Spleen (tissue), 11 donors: ENCODE measurements around the gene TMEM208. TPM values are rescaled to one million over a fixed set of nuclear protein-coding genes. Genes with fewer than 3 reads are reported as not detected.
A peak's percentile ranks its signal among the peaks of the same experiment; 100 is the strongest.

Source experiments
- DNase-seq: peaks from one replicate; pipeline ENCODE4 v3.0.0-alpha.2; 2020
- H3K27ac ChIP-seq, 8 donors: fragments of 200-600 bp; sonication (generic) in 7 of 8; 1 replicate in 4 of 8; 2 replicates in 4 of 8; pipeline versions ENCODE4 v1.5.0 to v1.8.0; 2016 to 2021; ENCODE audit warnings: inconsistent platforms in 4 of 8, mild to moderate bottlenecking in 4 of 8, moderate library complexity in 1 of 8
- H3K27me3 ChIP-seq, 7 donors: fragments of 200-600 bp; sonication (generic) in 6 of 7; replicated peaks in 1 of 7; 1 replicate in 4 of 7; 2 replicates in 3 of 7; pipeline versions ENCODE4 v1.5.0 to v1.8.0; 2016 to 2021; ENCODE audit warnings: inconsistent platforms in 3 of 7, mild to moderate bottlenecking in 1 of 7
- H3K36me3 ChIP-seq, 6 donors: fragments of 200-600 bp; sonication (generic) in 5 of 6; 1 replicate in 4 of 6; 2 replicates in 2 of 6; pipeline versions ENCODE4 v1.5.0 to v1.8.0; 2016 to 2021; ENCODE audit warnings: inconsistent platforms in 2 of 6
- H3K4me1 ChIP-seq, 6 donors: fragments of 200-600 bp; sonication (generic) in 5 of 6; 1 replicate in 3 of 6; 2 replicates in 3 of 6; pipeline versions ENCODE4 v1.5.0 to v1.8.0; 2016 to 2021; ENCODE audit warnings: inconsistent platforms in 3 of 6
- H3K4me3 ChIP-seq, 8 donors: fragments of 200-600 bp; sonication (generic) in 7 of 8; 1 replicate in 4 of 8; 2 replicates in 4 of 8; pipeline versions ENCODE4 v1.5.0 to v1.8.0; 2016 to 2021; ENCODE audit warnings: inconsistent platforms in 4 of 8, mild to moderate bottlenecking in 4 of 8, moderate library complexity in 2 of 8
- H3K9me3 ChIP-seq, 8 donors: fragments of 200-600 bp; sonication (generic) in 7 of 8; 1 replicate in 4 of 8; 2 replicates in 4 of 8; pipeline versions ENCODE4 v1.5.0 to v1.8.0; 2016 to 2021; ENCODE audit warnings: inconsistent platforms in 4 of 8
- POLR2A ChIP-seq, 3 donors: fragments of 450-650 bp; IDR thresholded peaks; one replicate each; pipeline ENCODE4 v1.5.1; 2017; ENCODE audit warnings: antibody characterized with exemption in 3 of 3, mild to moderate bottlenecking in 1 of 3
- POLR2AphosphoS5 ChIP-seq, 3 donors: sonication (generic); formaldehyde crosslinking; IDR thresholded peaks; one replicate each; pipeline ENCODE4 v1.5.1; 2017; ENCODE audit warnings: antibody characterized with exemption in 3 of 3
- WGBS, 5 donors: extraction: QIAGEN DNeasy Blood & Tissue Kit in 3 of 5; methylation state at CpG; one replicate each; pipeline versions ENCODE4 v1.1.5 to v1.1.7; 2013 to 2018; 5-methylcytosine and 5-hydroxymethylcytosine counted together
- intact Hi-C: fragments of 100-400 bp; cut with DNase I; formaldehyde crosslinking; loops from one replicate; pipeline ENCODE4 v1.15.0; 2023; ENCODE audit warnings: low total_unique reads
- polyA plus RNA-seq, 3 donors: library from polyadenylated mRNA; stranded (reverse); fragments of 200-250 nt; gene quantifications; one replicate each; pipeline ENCODE4 v1.2.1, GENCODE V29; 2013
- total RNA-seq, 7 donors: library from RNA; depleted of rRNA in 3 of 7; stranded (reverse); fragments of >200 nt in 3 of 7; fragmentation: NEBNext Ultra II Directional in 4 of 7; extraction: Animal tissue kit (Norgen Biotek cat#: 25700) in 4 of 7; gene quantifications; one replicate each; pipeline versions ENCODE4 v1.1.0 to v1.2.1, GENCODE V29; 2016 to 2021
- TF ChIP-seq, protein P1 (sequence below), 11 experiments: fragments of 200-600 bp in 7 of 11; fragments of 450-650 bp in 4 of 11; sonication (generic) in 4 of 11; IDR thresholded peaks in 8 of 11; conservative IDR thresholded peaks in 3 of 11; 1 replicate in 7 of 11; 2 replicates in 4 of 11; pipeline versions ENCODE4 v1.4.0 to v1.8.0; 2016 to 2021; ENCODE audit warnings: antibody characterized with exemption in 11 of 11, inconsistent platforms in 4 of 11, mild to moderate bottlenecking in 1 of 11
- donor health status: healthy with polysubstance abuse.
- donor health status: DM: no; HTN: no; CAD: no; lungs with moderate emphysema.
- donor health status: DM: no; HTN: no; CAD: no.
- donor health status: Bipolar disorder and iron deficiency.
- donor health status: healthy.
- donor health status: DM: no; HTN: no; CAD: no.
- donor health status: DM: yes; HTN: yes; CAD: no.

Gene TMEM208
- total and polyA plus RNA-seq, 10 donors = 28.1 to 68.7 (median 35.8) TPM

DNA sequence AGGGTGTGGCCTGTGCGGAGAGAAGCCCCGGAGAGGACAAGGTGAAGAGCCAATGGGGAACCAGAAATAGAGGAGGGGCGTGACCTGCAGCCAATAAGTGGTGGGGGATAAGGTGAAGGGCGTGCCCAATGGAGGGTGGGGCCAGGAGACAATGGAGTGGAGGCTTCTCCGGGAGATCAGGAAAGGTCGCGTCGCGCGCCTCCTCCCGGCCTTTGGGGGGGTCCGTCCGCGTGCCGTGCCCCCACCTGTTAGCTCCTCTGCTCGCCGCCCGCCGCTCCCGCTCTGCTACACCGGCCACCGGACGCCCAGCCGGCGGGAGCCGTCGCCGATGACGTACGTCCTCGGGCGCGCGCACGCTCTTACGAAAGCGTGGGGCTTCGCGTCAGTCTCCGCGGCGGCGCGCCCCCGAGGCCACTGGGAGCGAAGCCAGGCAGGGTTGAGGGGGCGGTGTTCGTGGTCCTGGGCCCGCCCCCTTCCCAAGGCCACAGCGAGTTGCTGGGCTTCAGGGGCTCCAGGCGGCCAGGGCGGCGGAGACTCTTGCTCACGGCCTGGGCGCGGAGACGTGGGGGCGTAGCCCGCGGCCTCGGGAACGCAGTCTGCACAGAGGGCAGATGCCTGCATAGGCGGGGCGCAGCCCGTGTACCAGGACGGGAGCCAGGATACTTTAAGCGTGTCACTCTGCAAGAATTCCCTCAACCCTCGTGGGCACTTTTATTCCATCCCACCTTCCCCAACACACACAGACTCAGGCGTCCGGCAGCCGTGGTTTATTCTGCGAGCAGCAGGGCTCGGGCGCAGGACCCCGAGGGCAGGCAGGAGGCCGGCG, 43.1 kb upstream of the TMEM208 start, which contains the start of gene MATCAP1:
Gene MATCAP1, minus strand, starts transcription at position 337 of the 826 bp plus-strand sequence. CDS start 3,353 bp downstream, outside the sequence.
- TF ChIP-seq POLR2A (IDR thresholded peaks at IDR 0.05) = no peak
- TF ChIP-seq, protein P1, sequence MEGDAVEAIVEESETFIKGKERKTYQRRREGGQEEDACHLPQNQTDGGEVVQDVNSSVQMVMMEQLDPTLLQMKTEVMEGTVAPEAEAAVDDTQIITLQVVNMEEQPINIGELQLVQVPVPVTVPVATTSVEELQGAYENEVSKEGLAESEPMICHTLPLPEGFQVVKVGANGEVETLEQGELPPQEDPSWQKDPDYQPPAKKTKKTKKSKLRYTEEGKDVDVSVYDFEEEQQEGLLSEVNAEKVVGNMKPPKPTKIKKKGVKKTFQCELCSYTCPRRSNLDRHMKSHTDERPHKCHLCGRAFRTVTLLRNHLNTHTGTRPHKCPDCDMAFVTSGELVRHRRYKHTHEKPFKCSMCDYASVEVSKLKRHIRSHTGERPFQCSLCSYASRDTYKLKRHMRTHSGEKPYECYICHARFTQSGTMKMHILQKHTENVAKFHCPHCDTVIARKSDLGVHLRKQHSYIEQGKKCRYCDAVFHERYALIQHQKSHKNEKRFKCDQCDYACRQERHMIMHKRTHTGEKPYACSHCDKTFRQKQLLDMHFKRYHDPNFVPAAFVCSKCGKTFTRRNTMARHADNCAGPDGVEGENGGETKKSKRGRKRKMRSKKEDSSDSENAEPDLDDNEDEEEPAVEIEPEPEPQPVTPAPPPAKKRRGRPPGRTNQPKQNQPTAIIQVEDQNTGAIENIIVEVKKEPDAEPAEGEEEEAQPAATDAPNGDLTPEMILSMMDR (IDR thresholded peaks at IDR 0.05 in 8 of 11, conservative IDR thresholded peaks at IDR 0.05 in 3 of 11) = peak in 2 of 11 experiments; percentile 33 to 35
- TF ChIP-seq POLR2AphosphoS5 (IDR thresholded peaks at IDR 0.05) = peak; percentile 87 to 93 (median 93)
- intact Hi-C loops = no loop called here
- DNase-seq = peak; percentile 98
- Histone ChIP-seq H3K27ac (peak within 1 kb of the TSS; percentile 93 to 99 (median 95)), H3K9me3 (no peaks in the 10 kb centered on the region), H3K4me1 (peaks cover 11 to 63% (median 43%) of the 10 kb centered on the region in 6 donors), H3K4me3 (peak within 1 kb of the TSS; percentile 60 to 86 (median 70)), H3K36me3 (peaks cover 0 to 12% (median 0%) of the 10 kb centered on the region in 6 donors), H3K27me3 (peaks cover 0 to 41% (median 0%) of the 10 kb centered on the region in 7 donors)
- WGBS, 5 donors = 0% methylated on average over 28 to 77 of the region's 77 CpGs

- intact Hi-C loops = no loop called here
- Histone ChIP-seq H3K27me3 (peaks cover 0 to 34% (median 0%) of the 10 kb centered on the region in 7 donors), H3K27ac (peak overlapping the region; percentile 93 to 99 (median 95)), H3K4me1 (peaks cover 11 to 63% (median 44%) of the 10 kb centered on the region in 6 donors), H3K9me3 (no peaks in the 10 kb centered on the region), H3K4me3 (peak overlapping the region; percentile 60 to 86 (median 70)), H3K36me3 (peaks cover 0 to 12% (median 0%) of the 10 kb centered on the region in 6 donors)
- no peak for DNase-seq
- TF ChIP-seq, protein P1 (IDR thresholded peaks at IDR 0.05 in 8 of 11, conservative IDR thresholded peaks at IDR 0.05 in 3 of 11) = no peak
- TF ChIP-seq POLR2AphosphoS5 (IDR thresholded peaks at IDR 0.05) (no peak), POLR2A (IDR thresholded peaks at IDR 0.05) (peak in 1 of 3 donors; percentile 4)
- WGBS, 5 donors = 5 to 10% (median 10%) methylated on average over 15 to 59 of the region's 59 CpGs
Measured at GRCh38 chr16:67184453-67184994, 42.4 kb upstream of the TMEM208 start.

DNA sequence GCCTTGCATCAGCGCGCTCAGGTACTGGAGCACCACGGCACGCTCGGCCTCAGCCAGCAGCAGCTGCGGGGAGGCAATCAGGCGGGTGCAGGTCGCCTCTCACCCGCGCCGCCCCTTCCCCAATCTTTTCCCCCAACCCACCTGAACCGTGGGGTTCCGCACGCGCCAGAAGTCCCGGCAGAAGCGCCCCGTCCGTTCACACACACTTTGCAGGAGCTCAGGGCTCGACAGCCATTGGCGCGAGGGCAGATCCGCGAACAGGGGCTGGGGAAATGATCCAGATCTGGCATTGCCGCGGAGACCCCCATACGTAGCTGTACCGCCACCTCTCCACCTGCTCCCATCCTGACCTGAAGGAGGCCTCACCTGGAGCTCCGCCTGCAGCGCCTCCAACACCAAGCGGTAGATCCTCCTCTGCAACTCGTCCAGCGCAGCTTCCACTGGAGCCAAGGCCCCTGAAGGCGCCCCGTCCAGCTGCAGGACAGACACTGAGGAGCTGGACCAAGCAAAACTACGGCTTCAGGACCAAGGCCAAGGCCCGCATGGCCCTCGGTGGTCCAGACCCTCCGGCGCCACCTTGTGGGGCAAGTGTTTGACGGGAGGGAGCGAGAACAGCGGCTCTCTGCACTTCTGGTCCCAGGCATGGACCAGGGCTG, 41.8 kb upstream of the TMEM208 start:
- H3K4me1 ChIP-seq = peaks cover 11 to 64% (median 44%) of the 10 kb centered on the region in 6 donors
- peak overlapping the region in 5 of 8 donors; percentile 95 to 99 (median 95) for H3K27ac ChIP-seq
- H3K4me3 ChIP-seq = peak overlapping the region in 7 of 8 donors; percentile 66 to 86 (median 70)
- TF ChIP-seq, protein P1 (IDR thresholded peaks at IDR 0.05 in 8 of 11, conservative IDR thresholded peaks at IDR 0.05 in 3 of 11) = peak; percentile 66 to 87 (median 78)
- no peak for TF ChIP-seq POLR2A (IDR thresholded peaks at IDR 0.05)
- TF ChIP-seq POLR2AphosphoS5 (IDR thresholded peaks at IDR 0.05) = peak; percentile 70 to 81 (median 79)
- WGBS, 5 donors = 14 to 26% (median 17%) methylated on average over 39 to 43 of the region's 43 CpGs
- intact Hi-C loops = no loop called here
- DNase-seq = peak; percentile 96
- no peaks in the 10 kb centered on the region for H3K9me3 ChIP-seq
- H3K27me3 ChIP-seq = peaks cover 0 to 32% (median 0%) of the 10 kb centered on the region in 7 donors
- H3K36me3 ChIP-seq = peaks cover 0 to 12% (median 0%) of the 10 kb centered on the region in 6 donors
